ENCODE measurements around the gene TMEM9B. TPM values are rescaled to one million over a fixed set of nuclear protein-coding genes. Genes with fewer than 3 reads are reported as not detected.

Gene TMEM9B
- total and polyA plus RNA-seq, 2 experiments from 2014 or later: 10.4 to 12.9 TPM

Small RNA genes lying within 50 kb of the gene (small RNA-seq; reads per million reads assigned to genes)
- gene RF00019 (ENCODE audit: low replicate concordance): not detected

Other genes starting within 250 kb of the TMEM9B start
- gene AKIP1, start 53.3 kb downstream of the TMEM9B start, total RNA-seq (2014; rRNA removed; shearing (Covaris generic)): 14.0 and 16.7 TPM in 2 replicates
- 11.1 and 11.2 TPM in 2 replicates for gene AKIP1, start 53.3 kb downstream of the TMEM9B start, polyA plus RNA-seq (2016; fragmentation: Nextera tagmentation; extraction: Ambion mirVana)
- not detected in 2 replicates for gene C11orf16, start 31.5 kb downstream of the TMEM9B start, total RNA-seq (2014; rRNA removed; shearing (Covaris generic))
- 0.31 TPM in 1 of 2 replicates, not detected in the other for gene C11orf16, start 31.5 kb downstream of the TMEM9B start, polyA plus RNA-seq (2016; fragmentation: Nextera tagmentation; extraction: Ambion mirVana)
- gene ASCL3, start 21.4 kb downstream of the TMEM9B start, total RNA-seq (2014; rRNA removed; shearing (Covaris generic)): not detected in 2 replicates
- not detected in 2 replicates for gene ASCL3, start 21.4 kb downstream of the TMEM9B start, polyA plus RNA-seq (2016; fragmentation: Nextera tagmentation; extraction: Ambion mirVana)
- 7.9 and 8.0 TPM in 2 replicates for gene NRIP3, start 39.6 kb upstream of the TMEM9B start, total RNA-seq (2014; rRNA removed; shearing (Covaris generic))
- gene NRIP3, start 39.6 kb upstream of the TMEM9B start, polyA plus RNA-seq (2016; fragmentation: Nextera tagmentation; extraction: Ambion mirVana): 3.0 and 3.2 TPM in 2 replicates
- gene SCUBE2, start 127.2 kb upstream of the TMEM9B start, total RNA-seq (2014; rRNA removed; shearing (Covaris generic)): 0.63 TPM in 1 of 2 replicates, not detected in the other
- gene SCUBE2, start 127.2 kb upstream of the TMEM9B start, polyA plus RNA-seq (2016; fragmentation: Nextera tagmentation; extraction: Ambion mirVana): 0.47 and 1.2 TPM in 2 replicates

Data from GM23338 (cell line).